ENCODE data around the gene MPPED2. TPM values are rescaled to one million over a fixed set of nuclear protein-coding genes. Genes with fewer than 3 reads are reported as not detected.

MPPED2 gene
- total and polyA plus RNA-seq, 8 donors = 2.0 to 5.0 (median 3.8) TPM

DNA sequence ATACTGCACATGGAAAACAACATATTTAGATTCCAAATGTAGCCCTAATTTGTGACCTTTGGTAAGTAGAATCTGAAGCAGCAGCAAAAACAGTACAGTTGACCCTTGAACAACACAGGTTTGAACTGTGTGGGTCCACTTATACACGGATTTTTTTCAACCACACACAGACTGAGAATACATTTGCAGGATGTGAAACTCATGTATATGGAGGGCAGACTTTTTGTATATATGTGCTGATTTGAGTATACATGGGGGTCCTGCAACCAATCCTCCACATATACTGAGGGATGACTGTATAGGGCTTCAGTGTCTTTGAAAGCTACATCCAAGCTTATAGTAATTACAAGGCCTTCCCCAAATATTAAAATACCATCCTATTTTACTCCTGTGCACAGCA is 120.5 kb downstream of the MPPED2 start:
- ATAC-seq = no peak
- 29 to 58% methylated on average over 1 of the region's 1 CpG for WGBS, 2 donors
- Histone ChIP-seq H3K27me3 (no peaks in the 10 kb centered on the region), H3K4me1 (peaks cover 0 to 3% (median 0%) of the 10 kb centered on the region in 3 donors), H3K27ac (no peak overlapping the region), H3K4me3 (no peak overlapping the region), H3K36me3 (no peaks in the 10 kb centered on the region), H3K9me3 (no peaks in the 10 kb centered on the region)
- no peak for FAIRE-seq
- no peak for DNase-seq
- intact Hi-C loops (cut with DNase I) = no loop called here
- TF ChIP-seq, protein P1, sequence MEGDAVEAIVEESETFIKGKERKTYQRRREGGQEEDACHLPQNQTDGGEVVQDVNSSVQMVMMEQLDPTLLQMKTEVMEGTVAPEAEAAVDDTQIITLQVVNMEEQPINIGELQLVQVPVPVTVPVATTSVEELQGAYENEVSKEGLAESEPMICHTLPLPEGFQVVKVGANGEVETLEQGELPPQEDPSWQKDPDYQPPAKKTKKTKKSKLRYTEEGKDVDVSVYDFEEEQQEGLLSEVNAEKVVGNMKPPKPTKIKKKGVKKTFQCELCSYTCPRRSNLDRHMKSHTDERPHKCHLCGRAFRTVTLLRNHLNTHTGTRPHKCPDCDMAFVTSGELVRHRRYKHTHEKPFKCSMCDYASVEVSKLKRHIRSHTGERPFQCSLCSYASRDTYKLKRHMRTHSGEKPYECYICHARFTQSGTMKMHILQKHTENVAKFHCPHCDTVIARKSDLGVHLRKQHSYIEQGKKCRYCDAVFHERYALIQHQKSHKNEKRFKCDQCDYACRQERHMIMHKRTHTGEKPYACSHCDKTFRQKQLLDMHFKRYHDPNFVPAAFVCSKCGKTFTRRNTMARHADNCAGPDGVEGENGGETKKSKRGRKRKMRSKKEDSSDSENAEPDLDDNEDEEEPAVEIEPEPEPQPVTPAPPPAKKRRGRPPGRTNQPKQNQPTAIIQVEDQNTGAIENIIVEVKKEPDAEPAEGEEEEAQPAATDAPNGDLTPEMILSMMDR (IDR thresholded peaks at IDR 0.05) = no peak

DNA sequence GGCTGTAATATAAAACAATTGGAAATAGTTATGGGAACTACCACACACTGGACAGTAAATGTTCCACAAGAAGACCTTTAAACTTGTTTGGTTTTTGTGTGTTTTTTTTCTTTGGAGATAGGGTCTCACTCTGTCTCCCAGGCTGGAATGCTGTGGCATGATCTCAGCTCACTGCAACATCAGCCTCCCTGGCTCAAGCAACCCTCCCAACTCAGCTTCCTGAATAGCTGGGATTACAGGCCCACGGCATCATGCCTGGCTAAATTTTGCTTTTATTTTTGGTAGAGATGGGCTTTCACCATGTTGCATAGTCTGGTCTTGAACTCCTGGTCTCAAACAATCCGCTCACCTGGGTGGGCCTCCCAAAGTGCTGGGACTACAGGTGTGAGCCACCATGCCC is 121.0 kb downstream of the MPPED2 start:
- Histone ChIP-seq H3K27ac (no peak overlapping the region), H3K9me3 (no peaks in the 10 kb centered on the region), H3K4me1 (peaks cover 0 to 3% (median 0%) of the 10 kb centered on the region in 3 donors), H3K36me3 (no peaks in the 10 kb centered on the region), H3K27me3 (no peaks in the 10 kb centered on the region), H3K4me3 (no peak overlapping the region)
- TF ChIP-seq, protein P1 (IDR thresholded peaks at IDR 0.05) = no peak
- WGBS, 2 donors = 81 to 91% methylated on average over 2 of the region's 2 CpGs
- intact Hi-C loops (cut with DNase I) = no loop called here
- ATAC-seq = no peak
- no peak for DNase-seq
- FAIRE-seq = no peak

DNA sequence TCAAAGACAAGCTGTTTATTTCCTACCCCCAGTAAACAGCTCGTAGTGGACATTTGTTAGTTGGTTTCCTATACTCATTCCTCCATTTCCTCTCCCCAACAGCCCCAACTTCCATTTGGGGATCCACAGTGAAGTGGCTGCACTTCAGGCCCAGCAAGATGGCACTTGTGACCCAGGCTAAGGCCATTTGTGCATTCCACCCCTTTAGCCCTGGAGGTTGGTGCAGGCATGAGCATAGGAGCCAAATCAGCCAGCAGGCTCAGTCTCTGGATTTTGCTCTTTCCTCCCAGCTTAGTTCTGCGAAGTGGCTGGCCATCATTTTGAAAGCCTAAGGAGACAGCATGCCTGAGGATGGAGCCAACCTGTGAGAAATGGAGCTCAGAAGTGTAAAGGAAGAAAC is 122.9 kb downstream of the MPPED2 start:
- no peak for ATAC-seq
- FAIRE-seq = no peak
- DNase-seq = no peak
- Histone ChIP-seq H3K9me3 (no peaks in the 10 kb centered on the region), H3K4me3 (no peak overlapping the region), H3K27ac (no peak overlapping the region), H3K36me3 (no peaks in the 10 kb centered on the region), H3K4me1 (peaks cover 0 to 3% (median 0%) of the 10 kb centered on the region in 3 donors), H3K27me3 (no peaks in the 10 kb centered on the region)
- WGBS, 2 donors = 56 to 88% methylated on average over 2 of the region's 2 CpGs
- TF ChIP-seq, protein P1 (IDR thresholded peaks at IDR 0.05) = no peak
- intact Hi-C loops (cut with DNase I) = no loop called here

DNA sequence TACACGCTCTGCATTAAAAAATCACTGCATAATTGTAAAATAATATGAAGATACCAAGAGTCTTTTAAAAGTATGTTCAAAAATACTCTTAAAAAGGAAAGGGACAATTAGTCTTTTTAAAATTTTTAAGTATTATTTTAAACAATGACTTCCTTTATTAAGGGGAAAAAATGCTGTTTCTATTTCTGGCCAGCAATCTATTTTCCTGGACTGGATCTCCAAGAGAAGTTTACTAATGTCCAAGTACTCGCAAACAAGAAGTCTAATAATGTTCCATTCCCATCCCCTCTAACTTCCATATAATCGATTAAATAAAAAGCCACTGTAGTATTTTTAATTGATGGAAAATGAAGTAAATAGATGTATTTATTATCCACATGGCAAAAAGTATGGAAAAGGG is 123.7 kb downstream of the MPPED2 start:
- H3K36me3 ChIP-seq = no peaks in the 10 kb centered on the region
- H3K4me3 ChIP-seq = no peak overlapping the region
- no peaks in the 10 kb centered on the region for H3K27me3 ChIP-seq
- no peak overlapping the region for H3K27ac ChIP-seq
- WGBS, 2 donors = 60 to 65% methylated on average over 3 of the region's 3 CpGs
- no peak for FAIRE-seq
- H3K4me1 ChIP-seq = peaks cover 0 to 3% (median 0%) of the 10 kb centered on the region in 3 donors
- ATAC-seq = no peak
- TF ChIP-seq, protein P1 (IDR thresholded peaks at IDR 0.05) = no peak
- intact Hi-C loops (cut with DNase I) = no loop called here
- no peaks in the 10 kb centered on the region for H3K9me3 ChIP-seq
- DNase-seq = no peak

DNA sequence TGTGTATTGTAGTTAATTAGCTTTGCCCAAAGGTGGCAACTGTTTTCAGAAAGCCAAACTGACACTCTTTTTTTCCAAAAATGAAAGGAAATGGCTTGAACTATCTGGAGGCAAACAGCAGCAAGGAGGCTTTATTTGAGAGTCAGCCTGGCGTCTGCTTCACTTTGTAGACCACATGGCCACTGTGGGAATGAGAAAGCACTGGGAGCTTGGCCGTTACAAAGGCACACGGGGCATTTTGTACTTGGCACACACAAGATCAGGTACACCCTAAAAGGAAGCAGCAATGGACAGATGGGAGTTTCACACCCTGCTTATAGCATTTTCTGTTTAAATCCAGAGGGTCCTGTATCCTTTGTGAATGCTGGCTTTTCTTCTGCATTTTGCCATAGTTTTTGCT is 126.3 kb downstream of the MPPED2 start:
- H3K4me1 ChIP-seq = peaks cover 0 to 3% (median 0%) of the 10 kb centered on the region in 3 donors
- ATAC-seq = no peak
- 47 to 69% methylated on average over 3 of the region's 3 CpGs for WGBS, 2 donors
- no peaks in the 10 kb centered on the region for H3K9me3 ChIP-seq
- TF ChIP-seq, protein P1 (IDR thresholded peaks at IDR 0.05) = no peak
- H3K27ac ChIP-seq = no peak overlapping the region
- DNase-seq = no peak
- no peaks in the 10 kb centered on the region for H3K27me3 ChIP-seq
- H3K4me3 ChIP-seq = no peak overlapping the region
- FAIRE-seq = no peak
- H3K36me3 ChIP-seq = no peaks in the 10 kb centered on the region
- intact Hi-C loops (cut with DNase I) = no loop called here

Measured in pancreas (tissue), 10 donors.